ENCODE data around the gene SPATA13.
"Not testable (repeated sequence)": the region's sequence is repeated elsewhere in the genome, so short reads cannot be mapped to it uniquely, and the experiment has no call there.

SPATA13 gene

GRCh38 chr13:24196593-24197197 lies 36.2 kb downstream of the SPATA13 start:
- DNase-seq (ENCODE audit: low read depth): no peak

GRCh38 chr13:24199016-24199415 lies 38.5 kb downstream of the SPATA13 start:
- no peak for DNase-seq (ENCODE audit: low read depth)

GRCh38 chr13:24202215-24202614 lies 41.7 kb downstream of the SPATA13 start:
- DNase-seq (ENCODE audit: low read depth): no peak

GRCh38 chr13:24203273-24203672 lies 42.8 kb downstream of the SPATA13 start:
- no peak for DNase-seq (ENCODE audit: low read depth)

GRCh38 chr13:24203811-24204210 lies 43.3 kb downstream of the SPATA13 start:
- no peak for DNase-seq (ENCODE audit: low read depth)

- not testable (repeated sequence) for DNase-seq (ENCODE audit: low read depth)
These were observed 44.6 kb downstream of the SPATA13 start for GRCh38 chr13:24205076-24205475.

GRCh38 chr13:24207841-24208667 lies 47.5 kb downstream of the SPATA13 start:
- no peak for DNase-seq (ENCODE audit: low read depth)

GRCh38 chr13:24209138-24209537 lies 48.6 kb downstream of the SPATA13 start:
- DNase-seq (ENCODE audit: low read depth): no peak

- no peak for DNase-seq (ENCODE audit: low read depth)
These were observed 51.7 kb downstream of the SPATA13 start for GRCh38 chr13:24212254-24212653.

- no peak for DNase-seq (ENCODE audit: low read depth)
These were observed 52.2 kb downstream of the SPATA13 start for GRCh38 chr13:24212674-24213073.

GRCh38 chr13:24213932-24214331 lies 53.4 kb downstream of the SPATA13 start:
- DNase-seq (ENCODE audit: low read depth): no peak

GRCh38 chr13:24214528-24214927 lies 54.0 kb downstream of the SPATA13 start:
- no peak for DNase-seq (ENCODE audit: low read depth)

GRCh38 chr13:24215126-24215525 lies 54.6 kb downstream of the SPATA13 start:
- no peak for DNase-seq (ENCODE audit: low read depth)

GRCh38 chr13:24215732-24216131 lies 55.2 kb downstream of the SPATA13 start:
- no peak for DNase-seq (ENCODE audit: low read depth)

GRCh38 chr13:24216176-24216575 lies 55.7 kb downstream of the SPATA13 start:
- DNase-seq (ENCODE audit: low read depth): no peak

GRCh38 chr13:24216779-24217178 lies 56.3 kb downstream of the SPATA13 start:
- DNase-seq (ENCODE audit: low read depth): not testable (repeated sequence)

- no peak for DNase-seq (ENCODE audit: low read depth)
These were observed 57.2 kb downstream of the SPATA13 start for GRCh38 chr13:24217601-24218281.

GRCh38 chr13:24218338-24218737 lies 57.8 kb downstream of the SPATA13 start:
- DNase-seq (ENCODE audit: low read depth): no peak

GRCh38 chr13:24218977-24219376 lies 58.5 kb downstream of the SPATA13 start:
- DNase-seq (ENCODE audit: low read depth): no peak

GRCh38 chr13:24220086-24220703 lies 59.7 kb downstream of the SPATA13 start:
- DNase-seq (ENCODE audit: low read depth): peak; percentile 3

GRCh38 chr13:24221007-24221406 lies 60.5 kb downstream of the SPATA13 start:
- no peak for DNase-seq (ENCODE audit: low read depth)

- DNase-seq (ENCODE audit: low read depth): no peak
These were observed 62.2 kb downstream of the SPATA13 start for GRCh38 chr13:24222756-24223155.
